Measurements from ENCODE around the gene TEX51. TPM values are rescaled to one million over a fixed set of nuclear protein-coding genes. Genes with fewer than 3 reads are reported as not detected.

TEX51 gene
- total and polyA plus RNA-seq, 2 donors from 2014 or later, result 2.1 TPM; not detected in 1

DNA sequence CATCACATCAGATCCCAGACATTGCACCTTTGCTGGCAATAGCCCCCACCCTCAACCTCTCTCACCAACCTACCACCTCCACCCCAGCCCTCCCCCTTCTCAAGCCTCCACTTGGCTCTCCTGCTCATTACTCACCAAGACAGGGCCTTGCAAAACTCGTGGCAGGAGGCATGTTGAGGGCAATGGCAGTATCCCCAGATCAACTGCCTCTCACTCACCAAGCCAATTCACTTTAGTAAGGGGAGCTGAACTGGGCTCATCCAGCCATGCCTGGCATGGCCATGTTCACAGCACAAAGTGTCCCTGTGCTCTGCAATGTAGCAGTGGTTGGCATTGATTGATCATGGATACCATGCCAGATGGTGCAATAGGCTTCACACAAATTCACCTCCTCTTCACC, 46.3 kb upstream of the TEX51 start:
- no peaks in the 10 kb centered on the region for H3K36me3 ChIP-seq (ENCODE audit: control insufficient read depth in 2 of 3, insufficient read depth in 3 of 3, low read length in 3 of 3)
- TF ChIP-seq, protein P1, sequence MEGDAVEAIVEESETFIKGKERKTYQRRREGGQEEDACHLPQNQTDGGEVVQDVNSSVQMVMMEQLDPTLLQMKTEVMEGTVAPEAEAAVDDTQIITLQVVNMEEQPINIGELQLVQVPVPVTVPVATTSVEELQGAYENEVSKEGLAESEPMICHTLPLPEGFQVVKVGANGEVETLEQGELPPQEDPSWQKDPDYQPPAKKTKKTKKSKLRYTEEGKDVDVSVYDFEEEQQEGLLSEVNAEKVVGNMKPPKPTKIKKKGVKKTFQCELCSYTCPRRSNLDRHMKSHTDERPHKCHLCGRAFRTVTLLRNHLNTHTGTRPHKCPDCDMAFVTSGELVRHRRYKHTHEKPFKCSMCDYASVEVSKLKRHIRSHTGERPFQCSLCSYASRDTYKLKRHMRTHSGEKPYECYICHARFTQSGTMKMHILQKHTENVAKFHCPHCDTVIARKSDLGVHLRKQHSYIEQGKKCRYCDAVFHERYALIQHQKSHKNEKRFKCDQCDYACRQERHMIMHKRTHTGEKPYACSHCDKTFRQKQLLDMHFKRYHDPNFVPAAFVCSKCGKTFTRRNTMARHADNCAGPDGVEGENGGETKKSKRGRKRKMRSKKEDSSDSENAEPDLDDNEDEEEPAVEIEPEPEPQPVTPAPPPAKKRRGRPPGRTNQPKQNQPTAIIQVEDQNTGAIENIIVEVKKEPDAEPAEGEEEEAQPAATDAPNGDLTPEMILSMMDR (IDR thresholded peaks at IDR 0.05; ENCODE audit: borderline replicate concordance, extremely low read depth, insufficient read depth), result no peak
- no peak overlapping the region for H3K27ac ChIP-seq (ENCODE audit: low read depth in 2 of 2, low read length in 2 of 2)
- no peaks in the 10 kb centered on the region for H3K4me1 ChIP-seq (ENCODE audit: control insufficient read depth in 2 of 3, insufficient read depth in 2 of 3, low read depth in 1 of 3, low read length in 3 of 3)
- H3K4me3 ChIP-seq (ENCODE audit: low read length in 3 of 3), result no peak overlapping the region
- no peak overlapping the region for H3K9ac ChIP-seq (ENCODE audit: low read length in 3 of 3)
- no peaks in the 10 kb centered on the region for H3K27me3 ChIP-seq (ENCODE audit: control insufficient read depth, insufficient read depth, low read length)
- intact Hi-C loops (cut with DNase I), result no loop called here
- H3K9me3 ChIP-seq (ENCODE audit: control insufficient read depth in 2 of 3, insufficient read depth in 1 of 3, low read length in 3 of 3), result no peaks in the 10 kb centered on the region
- FAIRE-seq (no peak), DNase-seq (no peak)

GRCh38 chr2:126855606-126856005, 43.1 kb upstream of the TEX51 start:
- H3K27ac ChIP-seq (ENCODE audit: low read depth in 2 of 2, low read length in 2 of 2), result no peak overlapping the region
- H3K4me3 ChIP-seq (ENCODE audit: low read length in 3 of 3), result no peak overlapping the region
- TF ChIP-seq, protein P1 (IDR thresholded peaks at IDR 0.05; ENCODE audit: borderline replicate concordance, extremely low read depth, insufficient read depth), result no peak
- H3K27me3 ChIP-seq (ENCODE audit: control insufficient read depth, insufficient read depth, low read length), result no peaks in the 10 kb centered on the region
- FAIRE-seq, result no peak
- intact Hi-C loops (cut with DNase I), result no loop called here
- H3K4me1 ChIP-seq (ENCODE audit: control insufficient read depth in 2 of 3, insufficient read depth in 2 of 3, low read depth in 1 of 3, low read length in 3 of 3), result no peaks in the 10 kb centered on the region
- no peak for DNase-seq
- no peaks in the 10 kb centered on the region for H3K36me3 ChIP-seq (ENCODE audit: control insufficient read depth in 2 of 3, insufficient read depth in 3 of 3, low read length in 3 of 3)
- no peak overlapping the region for H3K9ac ChIP-seq (ENCODE audit: low read length in 3 of 3)
- no peaks in the 10 kb centered on the region for H3K9me3 ChIP-seq (ENCODE audit: control insufficient read depth in 2 of 3, insufficient read depth in 1 of 3, low read length in 3 of 3)

DNA sequence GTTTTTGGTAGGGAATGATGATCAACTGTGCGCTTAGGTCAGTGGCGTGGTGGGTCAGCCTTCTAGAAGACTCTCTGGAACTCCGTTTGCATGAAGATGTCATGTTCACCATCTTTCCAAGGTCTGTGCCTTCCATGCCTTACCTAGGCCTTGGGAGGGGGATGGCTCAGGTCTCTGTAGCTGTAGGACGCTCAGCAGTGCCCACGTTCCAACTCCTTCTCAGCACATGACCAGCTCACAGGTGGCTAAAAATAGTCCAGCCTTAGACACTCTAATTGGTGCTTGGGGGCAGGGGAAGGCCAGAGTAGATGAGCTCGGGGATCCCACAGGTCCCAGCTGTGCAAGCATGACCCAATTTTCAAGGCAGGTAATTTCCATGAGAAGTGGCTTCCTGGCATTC, 42.3 kb upstream of the TEX51 start:
- Histone ChIP-seq H3K9ac (ENCODE audit: low read length in 3 of 3) (no peak overlapping the region), H3K4me3 (ENCODE audit: low read length in 3 of 3) (no peak overlapping the region), H3K4me1 (ENCODE audit: control insufficient read depth in 2 of 3, insufficient read depth in 2 of 3, low read depth in 1 of 3, low read length in 3 of 3) (peaks cover 0 to 2% (median 0%) of the 10 kb centered on the region in 3 donors), H3K27ac (ENCODE audit: low read depth in 2 of 2, low read length in 2 of 2) (no peak overlapping the region), H3K27me3 (ENCODE audit: control insufficient read depth, insufficient read depth, low read length) (no peaks in the 10 kb centered on the region), H3K9me3 (ENCODE audit: control insufficient read depth in 2 of 3, insufficient read depth in 1 of 3, low read length in 3 of 3) (no peaks in the 10 kb centered on the region), H3K36me3 (ENCODE audit: control insufficient read depth in 2 of 3, insufficient read depth in 3 of 3, low read length in 3 of 3) (no peaks in the 10 kb centered on the region)
- DNase-seq (no peak), FAIRE-seq (no peak)
- intact Hi-C loops (cut with DNase I), result no loop called here
- TF ChIP-seq, protein P1 (IDR thresholded peaks at IDR 0.05; ENCODE audit: borderline replicate concordance, extremely low read depth, insufficient read depth), result no peak

DNA sequence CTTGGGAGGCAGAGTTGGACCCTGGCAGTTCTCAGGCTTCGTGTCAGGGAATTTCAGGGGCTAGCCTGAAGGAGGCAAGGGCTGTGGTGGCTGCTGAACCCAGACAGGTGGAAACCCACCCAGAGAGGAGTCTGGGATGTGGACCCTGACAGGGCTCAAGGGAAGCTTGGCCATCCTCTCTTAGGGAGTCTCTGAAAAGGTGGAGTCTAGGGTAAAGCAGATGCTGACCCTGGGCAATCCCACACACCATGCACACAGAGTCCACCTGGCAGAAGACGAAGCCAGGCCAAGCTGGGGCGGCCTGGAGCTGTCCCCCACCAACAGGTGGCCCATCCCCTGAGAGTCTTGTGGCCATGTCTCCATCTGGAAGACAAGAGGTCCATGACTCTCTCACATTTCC, 41.2 kb upstream of the TEX51 start:
- intact Hi-C loops (cut with DNase I), result no loop called here
- no peak for FAIRE-seq
- Histone ChIP-seq H3K27me3 (ENCODE audit: control insufficient read depth, insufficient read depth, low read length) (no peaks in the 10 kb centered on the region), H3K4me1 (ENCODE audit: control insufficient read depth in 2 of 3, insufficient read depth in 2 of 3, low read depth in 1 of 3, low read length in 3 of 3) (peaks cover 0 to 5% (median 0%) of the 10 kb centered on the region in 3 donors), H3K36me3 (ENCODE audit: control insufficient read depth in 2 of 3, insufficient read depth in 3 of 3, low read length in 3 of 3) (no peaks in the 10 kb centered on the region), H3K4me3 (ENCODE audit: low read length in 3 of 3) (no peak overlapping the region), H3K9ac (ENCODE audit: low read length in 3 of 3) (no peak overlapping the region), H3K9me3 (ENCODE audit: control insufficient read depth in 2 of 3, insufficient read depth in 1 of 3, low read length in 3 of 3) (no peaks in the 10 kb centered on the region), H3K27ac (ENCODE audit: low read depth in 2 of 2, low read length in 2 of 2) (no peak overlapping the region)
- TF ChIP-seq, protein P1 (IDR thresholded peaks at IDR 0.05; ENCODE audit: borderline replicate concordance, extremely low read depth, insufficient read depth), result no peak
- no peak for DNase-seq

Data from kidney (tissue), 14 donors.